Neural cell (in vitro differentiated cells): ENCODE measurements around the gene CYBRD1. TPM values are rescaled to one million over a fixed set of nuclear protein-coding genes. Genes with fewer than 3 reads are reported as not detected.

ENCODE experiments used
- H2AFZ ChIP-seq: fragments of 200-600, 300-800 bp; sonication (generic), shearing (Covaris generic); 2 replicates; pipeline ENCODE4 v1.6.0; 2014; ENCODE audit warnings: low read depth, mild to moderate bottlenecking, antibody characterized with exemption, low read length, moderate library complexity
- H3F3A ChIP-seq: fragments of 200-600 bp; shearing (Covaris generic); 2 replicates; pipeline ENCODE4 v1.6.1; 2016; ENCODE audit warnings: mild to moderate bottlenecking, moderate library complexity, mixed read lengths, antibody characterized with exemption, low read length; ENCODE audit not compliant: insufficient read depth, poor library complexity, severe bottlenecking
- H3K27ac ChIP-seq: fragments of 200-600, 300-800 bp; sonication (generic), shearing (Covaris generic); 2 replicates; pipeline ENCODE4 v1.5.1; 2014; ENCODE audit warnings: mild to moderate bottlenecking, low read length, moderate library complexity
- H3K27me3 ChIP-seq: fragments of 300-800, 200-600 bp; sonication (generic), shearing (Covaris generic); 2 replicates; pipeline ENCODE4 v1.6.0; 2014; ENCODE audit warnings: mild to moderate bottlenecking, low read depth, low read length, moderate library complexity; ENCODE audit not compliant: insufficient read depth
- H3K36me3 ChIP-seq: fragments of 300-800, 200-600 bp; sonication (generic), shearing (Covaris generic); 2 replicates; pipeline ENCODE4 v1.5.1; 2014; ENCODE audit warnings: mild to moderate bottlenecking, antibody characterized with exemption, low read length, moderate library complexity; ENCODE audit not compliant: insufficient read depth
- H3K4me2 ChIP-seq: fragments of 300-800, 200-600 bp; sonication (generic), shearing (Covaris generic); 2 replicates; pipeline ENCODE4 v1.6.0; 2014; ENCODE audit warnings: mild to moderate bottlenecking, low read length
- H3K4me3 ChIP-seq: fragments of 300-800, 200-600 bp; sonication (generic), shearing (Covaris generic); 2 replicates; pipeline ENCODE4 v1.5.1; 2014; ENCODE audit warnings: mild to moderate bottlenecking, low read length, moderate library complexity
- H3K79me2 ChIP-seq: fragments of 200-600 bp; shearing (Covaris generic); replicated peaks from 2 replicates; pipeline ENCODE4 v1.6.0; 2014; ENCODE audit warnings: mild to moderate bottlenecking, low read length, moderate library complexity; ENCODE audit not compliant: insufficient read depth
- H3K9ac ChIP-seq: fragments of 300-800, 200-600 bp; sonication (generic), shearing (Covaris generic); 2 replicates; pipeline ENCODE4 v1.6.1; 2016; ENCODE audit warnings: mild to moderate bottlenecking, low read length, mixed read lengths
- H3K9me2 ChIP-seq: fragments of 200-600 bp; shearing (Covaris generic); 2 replicates; pipeline ENCODE4 v1.6.1; 2016; ENCODE audit warnings: mild to moderate bottlenecking, low read length, mixed read lengths; ENCODE audit not compliant: insufficient read depth
- H3K9me3 ChIP-seq: fragments of 200-600, 300-800 bp; sonication (generic), shearing (Covaris generic); 2 replicates; pipeline ENCODE4 v1.6.1; 2016; ENCODE audit warnings: mild to moderate bottlenecking, mixed run types, low read length, moderate library complexity, mixed read lengths
- H4K20me1 ChIP-seq: fragments of 200-600 bp; shearing (Covaris generic); 2 replicates; pipeline ENCODE4 v1.6.1; 2016; ENCODE audit warnings: mild to moderate bottlenecking, mixed run types; ENCODE audit not compliant: insufficient read depth
- CTCF ChIP-seq: fragments of 450-650 bp; IDR thresholded peaks from 2 replicates; pipeline ENCODE4 v1.5.1; 2014; ENCODE audit warnings: antibody characterized with exemption, mild to moderate bottlenecking, moderate library complexity; ENCODE audit not compliant: poor library complexity, severe bottlenecking
- EP300 ChIP-seq: fragments of 450-650 bp; conservative IDR thresholded peaks from 2 replicates; pipeline ENCODE4 v1.6.1; 2014; ENCODE audit warnings: antibody characterized with exemption, mild to moderate bottlenecking, moderate library complexity; ENCODE audit not compliant: poor library complexity, severe bottlenecking
- EZH2 ChIP-seq: fragments of 200-600, 300-800 bp; shearing (Covaris generic), sonication (generic); IDR thresholded peaks from 2 replicates; pipeline ENCODE4 v1.6.1; 2014; ENCODE audit warnings: antibody characterized with exemption, low read length, borderline replicate concordance, mild to moderate bottlenecking; ENCODE audit not compliant: insufficient read depth, poor library complexity, severe bottlenecking
- MXI1 ChIP-seq: fragments of 450-650 bp; conservative IDR thresholded peaks from 2 replicates; pipeline ENCODE4 v1.6.1; 2014; ENCODE audit warnings: antibody characterized with exemption, mild to moderate bottlenecking; ENCODE audit not compliant: poor library complexity, severe bottlenecking
- POLR2AphosphoS5 ChIP-seq: IDR thresholded peaks from 2 replicates; pipeline ENCODE4 v1.6.1; 2012
- RAD21 ChIP-seq: fragments of 450-650 bp; conservative IDR thresholded peaks from 2 replicates; pipeline ENCODE4 v1.6.1; 2014; ENCODE audit warnings: antibody characterized with exemption, mild to moderate bottlenecking, moderate library complexity
- SMC3 ChIP-seq: fragments of 450-650 bp; conservative IDR thresholded peaks from 2 replicates; pipeline ENCODE4 v1.6.1; 2014; ENCODE audit warnings: antibody characterized with exemption, mild to moderate bottlenecking, moderate library complexity; ENCODE audit not compliant: poor library complexity
- TAF1 ChIP-seq: IDR thresholded peaks from 2 replicates; pipeline ENCODE4 v1.6.1; 2012; ENCODE audit warnings: low read depth
- polyA plus RNA-seq: library from polyadenylated mRNA; depleted of rRNA; stranded (reverse); fragments of >200 nt; gene quantifications from 2 replicates; pipeline ENCODE4 v1.2.3, GENCODE V29; 2014
- TF ChIP-seq, protein P1 (sequence below): IDR thresholded peaks from 2 replicates; pipeline ENCODE4 v1.6.1; 2012; ENCODE audit warnings: borderline replicate concordance

The CYBRD1 gene
- polyA plus RNA-seq, 1 donor from 2014 or later = 0.10 TPM

DNA sequence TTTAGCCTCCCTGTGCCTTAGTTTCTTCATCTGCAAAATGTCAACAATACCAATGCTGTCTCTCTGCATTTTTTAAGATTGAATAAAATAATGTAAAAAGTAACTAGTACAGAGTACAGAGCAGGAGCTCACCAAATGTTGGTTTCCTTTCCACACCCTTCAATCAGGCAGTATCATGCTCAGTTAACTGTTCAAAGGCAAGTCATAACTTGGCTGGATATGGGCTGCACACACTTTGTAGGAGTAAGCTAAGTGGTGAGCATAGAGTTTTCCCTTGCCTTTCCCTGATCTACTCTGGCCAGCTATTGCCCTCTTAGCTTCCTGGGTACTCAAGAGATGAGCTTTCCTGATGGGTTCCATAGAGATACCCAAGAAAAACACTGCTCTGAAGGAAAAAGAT lies 77.9 kb downstream of the CYBRD1 start:
- Histone ChIP-seq H2AFZ (no peak overlapping the region), H3K9me3 (no peaks in the 10 kb centered on the region), H3K9ac (no peak overlapping the region), H4K20me1 (no peaks in the 10 kb centered on the region), H3K27ac (no peak overlapping the region), H3F3A (no peaks in the 10 kb centered on the region), H3K27me3 (no peaks in the 10 kb centered on the region), H3K4me2 (no peak overlapping the region), H3K36me3 (no peaks in the 10 kb centered on the region), H3K9me2 (no peaks in the 10 kb centered on the region), H3K79me2 (no peaks in the 10 kb centered on the region), H3K4me3 (no peak overlapping the region)
- no peak for TF ChIP-seq POLR2AphosphoS5
- TF ChIP-seq EP300 = no peak
- TF ChIP-seq MXI1 = no peak
- TF ChIP-seq, protein P1, sequence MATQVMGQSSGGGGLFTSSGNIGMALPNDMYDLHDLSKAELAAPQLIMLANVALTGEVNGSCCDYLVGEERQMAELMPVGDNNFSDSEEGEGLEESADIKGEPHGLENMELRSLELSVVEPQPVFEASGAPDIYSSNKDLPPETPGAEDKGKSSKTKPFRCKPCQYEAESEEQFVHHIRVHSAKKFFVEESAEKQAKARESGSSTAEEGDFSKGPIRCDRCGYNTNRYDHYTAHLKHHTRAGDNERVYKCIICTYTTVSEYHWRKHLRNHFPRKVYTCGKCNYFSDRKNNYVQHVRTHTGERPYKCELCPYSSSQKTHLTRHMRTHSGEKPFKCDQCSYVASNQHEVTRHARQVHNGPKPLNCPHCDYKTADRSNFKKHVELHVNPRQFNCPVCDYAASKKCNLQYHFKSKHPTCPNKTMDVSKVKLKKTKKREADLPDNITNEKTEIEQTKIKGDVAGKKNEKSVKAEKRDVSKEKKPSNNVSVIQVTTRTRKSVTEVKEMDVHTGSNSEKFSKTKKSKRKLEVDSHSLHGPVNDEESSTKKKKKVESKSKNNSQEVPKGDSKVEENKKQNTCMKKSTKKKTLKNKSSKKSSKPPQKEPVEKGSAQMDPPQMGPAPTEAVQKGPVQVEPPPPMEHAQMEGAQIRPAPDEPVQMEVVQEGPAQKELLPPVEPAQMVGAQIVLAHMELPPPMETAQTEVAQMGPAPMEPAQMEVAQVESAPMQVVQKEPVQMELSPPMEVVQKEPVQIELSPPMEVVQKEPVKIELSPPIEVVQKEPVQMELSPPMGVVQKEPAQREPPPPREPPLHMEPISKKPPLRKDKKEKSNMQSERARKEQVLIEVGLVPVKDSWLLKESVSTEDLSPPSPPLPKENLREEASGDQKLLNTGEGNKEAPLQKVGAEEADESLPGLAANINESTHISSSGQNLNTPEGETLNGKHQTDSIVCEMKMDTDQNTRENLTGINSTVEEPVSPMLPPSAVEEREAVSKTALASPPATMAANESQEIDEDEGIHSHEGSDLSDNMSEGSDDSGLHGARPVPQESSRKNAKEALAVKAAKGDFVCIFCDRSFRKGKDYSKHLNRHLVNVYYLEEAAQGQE = no peak
- no peak for TF ChIP-seq CTCF
- no peak for TF ChIP-seq RAD21
- TF ChIP-seq TAF1 = no peak
- no peak for TF ChIP-seq EZH2

DNA sequence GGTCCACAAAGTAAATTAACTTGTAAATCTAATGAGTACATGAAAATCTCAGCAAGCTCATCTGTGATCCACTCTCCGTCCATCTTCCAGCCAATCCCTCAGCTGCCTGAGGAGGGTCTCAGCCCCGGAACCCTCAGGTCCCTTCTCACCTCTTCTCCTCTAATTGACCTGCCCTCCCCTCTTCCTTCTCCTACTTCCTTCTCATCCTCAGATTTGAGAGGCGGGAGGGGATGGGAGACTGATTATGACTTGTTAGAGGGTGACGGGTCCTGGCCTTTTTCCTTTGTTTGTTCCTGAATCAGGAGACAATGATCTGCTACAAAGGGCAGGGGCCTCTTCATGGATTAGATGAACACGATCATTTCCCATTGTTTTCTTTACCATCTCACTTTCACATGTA lies 80.1 kb downstream of the CYBRD1 start:
- Histone ChIP-seq H3K4me2 (no peak overlapping the region), H3K27ac (no peak overlapping the region), H3K4me3 (no peak overlapping the region), H3K9me2 (no peaks in the 10 kb centered on the region), H4K20me1 (no peaks in the 10 kb centered on the region), H3K9me3 (peaks cover 4% of the 10 kb centered on the region), H3K36me3 (no peaks in the 10 kb centered on the region), H3F3A (no peaks in the 10 kb centered on the region), H2AFZ (no peak overlapping the region), H3K79me2 (no peaks in the 10 kb centered on the region), H3K27me3 (no peaks in the 10 kb centered on the region), H3K9ac (no peak overlapping the region)
- TF ChIP-seq CTCF = no peak
- TF ChIP-seq POLR2AphosphoS5 = no peak
- TF ChIP-seq, protein P1 = no peak
- TF ChIP-seq EP300 = no peak
- no peak for TF ChIP-seq EZH2
- no peak for TF ChIP-seq RAD21
- TF ChIP-seq SMC3 = no peak
- no peak for TF ChIP-seq MXI1
- TF ChIP-seq TAF1 = no peak
